ENCODE measurements around the gene ANAPC4.

Gene ANAPC4

GRCh38 chr4:25441519-25442117 lies 64.6 kb downstream of the ANAPC4 start:
- FAIRE-seq (peak; percentile 45), DNase-seq (ENCODE audit: insufficient read length, low spot score) (no peak)
- TF ChIP-seq POLR2A (IDR thresholded peaks at IDR 0.05; ENCODE audit: low read depth, low read length) (no peak), TAF1 (IDR thresholded peaks at IDR 0.05; ENCODE audit: low read depth, low read length) (no peak), POLR2AphosphoS5 (IDR thresholded peaks at IDR 0.05; ENCODE audit: low read depth, low read length) (no peak), PAX5 (IDR thresholded peaks at IDR 0.05; ENCODE audit: insufficient read depth, low read length, severe bottlenecking) (no peak), SPI1 (IDR thresholded peaks at IDR 0.05; ENCODE audit: low read depth, low read length) (no peak), POU2F2 (IDR thresholded peaks at IDR 0.05; ENCODE audit: low read depth, low read length) (no peak)

GRCh38 chr4:25442863-25443307 lies 65.8 kb downstream of the ANAPC4 start:
- no peak for TF ChIP-seq POLR2A (IDR thresholded peaks at IDR 0.05; ENCODE audit: low read depth, low read length)
- no peak for TF ChIP-seq TAF1 (IDR thresholded peaks at IDR 0.05; ENCODE audit: low read depth, low read length)
- no peak for TF ChIP-seq POLR2AphosphoS5 (IDR thresholded peaks at IDR 0.05; ENCODE audit: low read depth, low read length)
- TF ChIP-seq POU2F2 (IDR thresholded peaks at IDR 0.05; ENCODE audit: low read depth, low read length), result no peak
- TF ChIP-seq PAX5 (IDR thresholded peaks at IDR 0.05; ENCODE audit: insufficient read depth, low read length, severe bottlenecking), result no peak
- no peak for TF ChIP-seq SPI1 (IDR thresholded peaks at IDR 0.05; ENCODE audit: low read depth, low read length)
- DNase-seq (ENCODE audit: insufficient read length, low spot score) (no peak), FAIRE-seq (no peak)

- DNase-seq (ENCODE audit: insufficient read length, low spot score) (no peak), FAIRE-seq (no peak)
- TF ChIP-seq POU2F2 (IDR thresholded peaks at IDR 0.05; ENCODE audit: low read depth, low read length) (no peak), POLR2A (IDR thresholded peaks at IDR 0.05; ENCODE audit: low read depth, low read length) (no peak), SPI1 (IDR thresholded peaks at IDR 0.05; ENCODE audit: low read depth, low read length) (no peak), POLR2AphosphoS5 (IDR thresholded peaks at IDR 0.05; ENCODE audit: low read depth, low read length) (no peak), TAF1 (IDR thresholded peaks at IDR 0.05; ENCODE audit: low read depth, low read length) (no peak), PAX5 (IDR thresholded peaks at IDR 0.05; ENCODE audit: insufficient read depth, low read length, severe bottlenecking) (no peak)
Observed at GRCh38 chr4:25443851-25444250, 66.8 kb downstream of the ANAPC4 start.

DNA sequence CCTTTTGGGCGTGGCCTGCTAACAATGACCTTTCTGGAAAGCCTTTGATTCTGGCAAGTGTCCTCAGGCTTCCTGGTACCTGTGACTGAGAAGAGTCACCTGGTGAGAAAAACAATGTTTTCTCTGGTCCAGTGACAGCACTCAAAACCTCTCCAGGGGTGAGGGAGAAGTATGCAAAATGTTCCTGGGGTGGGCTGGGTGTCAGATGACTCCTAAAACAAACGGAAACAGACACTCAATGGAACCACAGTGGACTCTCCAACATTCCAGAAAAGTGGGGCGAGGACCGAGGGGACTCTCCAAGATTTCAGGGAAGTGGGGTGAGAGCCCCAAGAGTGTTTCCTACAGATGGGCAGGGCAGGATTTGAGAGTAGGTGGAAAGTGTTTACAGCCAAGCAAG lies 69.5 kb downstream of the ANAPC4 start:
- DNase-seq (ENCODE audit: insufficient read length, low spot score), result no peak

GRCh38 chr4:25448379-25449109 lies 71.5 kb downstream of the ANAPC4 start:
- FAIRE-seq (no peak), DNase-seq (ENCODE audit: insufficient read length, low spot score) (no peak)
- TF ChIP-seq POU2F2 (IDR thresholded peaks at IDR 0.05; ENCODE audit: low read depth, low read length) (no peak), POLR2AphosphoS5 (IDR thresholded peaks at IDR 0.05; ENCODE audit: low read depth, low read length) (no peak), POLR2A (IDR thresholded peaks at IDR 0.05; ENCODE audit: low read depth, low read length) (no peak), PAX5 (IDR thresholded peaks at IDR 0.05; ENCODE audit: insufficient read depth, low read length, severe bottlenecking) (no peak), TAF1 (IDR thresholded peaks at IDR 0.05; ENCODE audit: low read depth, low read length) (no peak), SPI1 (IDR thresholded peaks at IDR 0.05; ENCODE audit: low read depth, low read length) (no peak)

More for the DNA sequence above, 69.5 kb downstream of the ANAPC4 start:
- TF ChIP-seq POLR2AphosphoS5 (IDR thresholded peaks at IDR 0.05; ENCODE audit: low read depth, low read length) (no peak), TAF1 (IDR thresholded peaks at IDR 0.05; ENCODE audit: low read depth, low read length) (no peak), POU2F2 (IDR thresholded peaks at IDR 0.05; ENCODE audit: low read depth, low read length) (no peak), POLR2A (IDR thresholded peaks at IDR 0.05; ENCODE audit: low read depth, low read length) (no peak), PAX5 (IDR thresholded peaks at IDR 0.05; ENCODE audit: insufficient read depth, low read length, severe bottlenecking) (no peak), SPI1 (IDR thresholded peaks at IDR 0.05; ENCODE audit: low read depth, low read length) (no peak)
- no peak for FAIRE-seq

GRCh38 chr4:25449270-25449669 lies 72.2 kb downstream of the ANAPC4 start:
- FAIRE-seq (no peak), DNase-seq (ENCODE audit: insufficient read length, low spot score) (no peak)

DNA sequence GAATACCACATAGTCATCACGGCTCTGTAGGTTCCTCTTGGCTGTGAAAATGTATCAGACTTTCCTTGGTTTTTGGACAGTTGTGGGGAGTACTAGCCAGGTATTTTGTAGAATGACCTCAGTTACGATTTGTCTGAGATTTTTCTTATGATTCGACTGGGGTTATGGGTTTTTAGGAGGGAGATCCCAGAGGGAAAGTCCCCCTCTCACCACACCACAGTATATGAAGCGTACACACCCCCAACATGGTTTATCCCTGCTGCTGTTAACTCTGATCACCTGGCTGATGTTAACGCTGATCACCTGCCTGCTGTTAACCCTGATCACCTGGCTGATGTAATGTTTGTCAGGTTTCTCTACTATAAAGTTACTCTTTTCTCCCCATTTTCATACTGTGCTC lies 72.6 kb downstream of the ANAPC4 start:
- DNase-seq (ENCODE audit: insufficient read length, low spot score), result no peak
- TF ChIP-seq TAF1 (IDR thresholded peaks at IDR 0.05; ENCODE audit: low read depth, low read length) (no peak), PAX5 (IDR thresholded peaks at IDR 0.05; ENCODE audit: insufficient read depth, low read length, severe bottlenecking) (no peak), POU2F2 (IDR thresholded peaks at IDR 0.05; ENCODE audit: low read depth, low read length) (no peak), POLR2A (IDR thresholded peaks at IDR 0.05; ENCODE audit: low read depth, low read length) (no peak)
- no peak for FAIRE-seq

More at GRCh38 chr4:25449270-25449669, 72.2 kb downstream of the ANAPC4 start:
- TF ChIP-seq SPI1 (IDR thresholded peaks at IDR 0.05; ENCODE audit: low read depth, low read length) (no peak), POLR2AphosphoS5 (IDR thresholded peaks at IDR 0.05; ENCODE audit: low read depth, low read length) (no peak), TAF1 (IDR thresholded peaks at IDR 0.05; ENCODE audit: low read depth, low read length) (no peak), POLR2A (IDR thresholded peaks at IDR 0.05; ENCODE audit: low read depth, low read length) (no peak), PAX5 (IDR thresholded peaks at IDR 0.05; ENCODE audit: insufficient read depth, low read length, severe bottlenecking) (no peak), POU2F2 (IDR thresholded peaks at IDR 0.05; ENCODE audit: low read depth, low read length) (no peak)

DNA sequence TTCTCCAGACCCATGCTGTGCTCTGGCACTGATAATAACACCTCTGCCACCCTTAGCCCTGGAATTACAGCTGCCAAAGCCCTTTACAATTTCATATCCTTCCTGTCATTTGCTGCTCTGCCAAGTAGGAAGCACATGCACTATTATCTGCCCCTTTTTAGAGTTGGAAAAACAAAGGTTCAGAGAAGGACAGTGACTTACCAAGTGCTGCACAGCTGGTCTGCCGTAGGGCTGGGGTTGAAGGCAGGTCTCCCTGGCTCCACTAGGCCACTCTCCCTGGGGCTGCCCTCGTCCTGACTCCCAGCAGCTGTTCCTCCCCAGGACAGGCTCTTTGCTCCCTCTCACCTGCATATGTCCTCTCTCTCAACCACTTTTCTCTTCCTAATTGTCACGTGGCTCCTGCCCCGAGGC lies 73.4 kb downstream of the ANAPC4 start:
- TF ChIP-seq SPI1 (IDR thresholded peaks at IDR 0.05; ENCODE audit: low read depth, low read length) (no peak), TAF1 (IDR thresholded peaks at IDR 0.05; ENCODE audit: low read depth, low read length) (no peak), POU2F2 (IDR thresholded peaks at IDR 0.05; ENCODE audit: low read depth, low read length) (no peak), PAX5 (IDR thresholded peaks at IDR 0.05; ENCODE audit: insufficient read depth, low read length, severe bottlenecking) (no peak), POLR2A (IDR thresholded peaks at IDR 0.05; ENCODE audit: low read depth, low read length) (no peak), POLR2AphosphoS5 (IDR thresholded peaks at IDR 0.05; ENCODE audit: low read depth, low read length) (no peak)
- DNase-seq (ENCODE audit: insufficient read length, low spot score) (no peak), FAIRE-seq (no peak)

DNA sequence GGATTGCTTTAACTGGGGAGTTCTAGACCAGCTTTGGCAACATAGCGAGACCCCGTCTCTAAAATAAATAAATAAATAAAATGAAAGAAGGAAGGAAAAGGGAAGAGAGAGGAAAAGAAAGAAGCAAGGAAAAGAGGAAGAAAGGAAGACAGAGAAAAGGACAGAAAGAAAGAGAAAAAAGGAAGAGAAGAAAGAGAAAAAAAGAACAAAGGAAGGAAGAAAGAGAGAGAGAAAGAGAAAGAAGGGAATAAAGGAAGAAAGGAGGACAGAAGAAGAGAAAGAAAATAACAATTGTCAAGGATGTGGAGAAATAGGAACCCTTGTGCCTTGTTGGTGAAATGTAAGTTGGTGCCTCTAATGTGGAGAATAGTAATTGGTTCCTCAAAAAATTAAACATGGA lies 74.6 kb downstream of the ANAPC4 start:
- DNase-seq (ENCODE audit: insufficient read length, low spot score) (no peak), FAIRE-seq (no peak)
- TF ChIP-seq SPI1 (IDR thresholded peaks at IDR 0.05; ENCODE audit: low read depth, low read length), result no peak
- no peak for TF ChIP-seq POLR2AphosphoS5 (IDR thresholded peaks at IDR 0.05; ENCODE audit: low read depth, low read length)
- no peak for TF ChIP-seq TAF1 (IDR thresholded peaks at IDR 0.05; ENCODE audit: low read depth, low read length)
- no peak for TF ChIP-seq POU2F2 (IDR thresholded peaks at IDR 0.05; ENCODE audit: low read depth, low read length)
- TF ChIP-seq POLR2A (IDR thresholded peaks at IDR 0.05; ENCODE audit: low read depth, low read length), result no peak
- no peak for TF ChIP-seq PAX5 (IDR thresholded peaks at IDR 0.05; ENCODE audit: insufficient read depth, low read length, severe bottlenecking)

All from GM12891 (cell line).